GM18499 (cell line): ENCODE results near the gene PLXNA3.
"Not testable (repeated sequence)": the region's sequence is repeated elsewhere in the genome, so short reads cannot be mapped to it uniquely, and the experiment has no call there.

Source experiments
- ATAC-seq: cut with Tn5 transposase; IDR thresholded peaks from one replicate; pipeline ENCODE4 v1.9.1; 2021; ENCODE audit warnings: moderate number of reproducible peaks; ENCODE audit not compliant: insufficient read depth, unreplicated experiment

Gene PLXNA3

GRCh38 chrX:154490414-154491083, 32.5 kb downstream of the PLXNA3 start, which contains the start of gene SLC10A3:
TSS of gene SLC10A3 (minus strand) at chrX:154490629. CDS start at chrX:154488940, 1,689 bp downstream.
- ATAC-seq, result peak; percentile 49

- no peak for ATAC-seq
Measured at GRCh38 chrX:154494715-154495114, 36.6 kb downstream of the PLXNA3 start.

GRCh38 chrX:154495472-154495922, 37.4 kb downstream of the PLXNA3 start:
- no peak for ATAC-seq

GRCh38 chrX:154496591-154497137, 38.6 kb downstream of the PLXNA3 start:
- ATAC-seq, result not testable (repeated sequence)

GRCh38 chrX:154501423-154501822, 43.3 kb downstream of the PLXNA3 start:
- ATAC-seq, result not testable (repeated sequence)

- no peak for ATAC-seq
Measured at GRCh38 chrX:154502098-154502497, 44.0 kb downstream of the PLXNA3 start.

- ATAC-seq, result no peak
Measured at GRCh38 chrX:154502989-154503388, 44.9 kb downstream of the PLXNA3 start.

- no peak for ATAC-seq
Measured at GRCh38 chrX:154505734-154506133, 47.7 kb downstream of the PLXNA3 start.

GRCh38 chrX:154506483-154507332, 48.6 kb downstream of the PLXNA3 start:
- no peak for ATAC-seq

GRCh38 chrX:154507673-154508383, 49.7 kb downstream of the PLXNA3 start:
- ATAC-seq, result no peak

- no peak for ATAC-seq
Measured at GRCh38 chrX:154508384-154508745, 50.3 kb downstream of the PLXNA3 start.

- no peak for ATAC-seq
Measured at GRCh38 chrX:154509455-154509854, 51.4 kb downstream of the PLXNA3 start.

- ATAC-seq, result no peak
Measured at GRCh38 chrX:154511761-154512160, 53.7 kb downstream of the PLXNA3 start.

- no peak for ATAC-seq
Measured at GRCh38 chrX:154512879-154513553, 54.9 kb downstream of the PLXNA3 start.

- no peak for ATAC-seq
Measured at GRCh38 chrX:154513716-154514115, 55.6 kb downstream of the PLXNA3 start.

- ATAC-seq, result no peak
Measured at GRCh38 chrX:154515090-154515965, 57.2 kb downstream of the PLXNA3 start.

GRCh38 chrX:154515966-154516655, 58.0 kb downstream of the PLXNA3 start, which contains the start of gene FAM3A:
TSS of gene FAM3A (minus strand) at chrX:154516232. CDS start at chrX:154515772, 460 bp downstream.
- ATAC-seq, result peak; percentile 55

GRCh38 chrX:154516656-154517100, 58.6 kb downstream of the PLXNA3 start:
- ATAC-seq, result no peak
